Hepatic stellate cell (primary cell): Measurements from ENCODE around the gene AKR1E2.
"Not testable (repeated sequence)": the region's sequence is repeated elsewhere in the genome, so short reads cannot be mapped to it uniquely, and the experiment has no call there.

Experiments used
- DNase-seq: peaks from one replicate; pipeline ENCODE4 v3.0.0; 2011; ENCODE audit warnings: low spot score

The AKR1E2 gene

DNA sequence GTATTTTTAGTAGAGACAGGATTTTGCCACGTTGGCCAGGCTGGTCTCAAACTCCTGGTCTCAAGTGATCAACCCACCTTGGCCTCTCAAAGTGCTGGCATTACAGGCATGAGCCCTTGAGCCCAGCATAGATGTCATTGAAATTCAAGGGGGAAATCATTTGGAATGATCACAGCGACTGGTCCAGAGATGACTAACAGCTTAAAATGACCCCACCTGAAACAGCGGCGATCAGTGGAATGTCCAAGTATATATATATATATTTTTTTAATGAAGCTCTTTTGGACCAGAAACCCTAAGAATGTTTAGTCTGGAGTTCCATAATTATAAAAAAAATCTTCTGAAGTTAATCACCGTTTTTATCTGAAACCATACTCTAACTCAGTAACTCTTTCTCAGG is 12.5 kb upstream of the AKR1E2 start:
- DNase-seq: no peak

DNA sequence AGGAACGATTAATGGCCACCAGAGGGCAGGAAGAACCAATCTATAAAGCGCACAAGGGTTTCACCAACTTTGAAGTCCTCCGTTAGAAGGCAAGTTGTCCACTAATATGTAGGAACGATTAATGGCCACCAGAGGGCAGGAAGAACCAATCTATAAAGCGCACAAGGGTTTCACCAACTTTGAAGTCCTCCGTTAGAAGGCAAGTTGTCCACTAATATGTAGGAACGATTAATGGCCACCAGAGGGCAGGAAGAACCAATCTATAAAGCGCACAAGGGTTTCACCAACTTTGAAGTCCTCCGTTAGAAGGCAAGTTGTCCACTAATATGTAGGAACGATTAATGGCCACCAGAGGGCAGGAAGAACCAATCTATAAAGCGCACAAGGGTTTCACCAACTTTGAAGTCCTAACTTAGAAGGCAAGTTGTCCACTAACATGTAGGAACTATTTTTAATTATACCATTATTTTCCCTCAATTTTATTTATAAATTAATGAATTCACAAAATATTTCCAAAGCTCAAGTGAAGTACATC is 10.3 kb upstream of the AKR1E2 start:
- not testable (repeated sequence) for DNase-seq

DNA sequence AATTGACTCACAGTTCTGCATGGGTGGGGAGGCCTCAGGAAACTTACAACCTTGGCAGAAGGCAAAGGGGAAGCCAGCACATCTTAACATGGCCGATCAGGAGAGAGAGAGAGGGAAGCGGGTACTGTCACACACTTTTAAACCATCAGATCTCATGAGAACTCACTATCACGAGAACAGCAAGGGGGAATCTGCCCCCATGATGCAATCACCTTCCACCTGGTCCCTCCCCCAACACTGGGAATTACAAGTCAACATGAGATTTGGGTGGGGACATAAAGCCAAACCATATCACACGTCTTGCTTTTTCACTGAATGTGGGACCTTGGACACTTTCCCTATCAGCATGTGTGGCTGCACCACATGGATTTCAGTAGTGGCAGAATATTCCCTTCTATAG is 9.0 kb upstream of the AKR1E2 start:
- DNase-seq: no peak

DNA sequence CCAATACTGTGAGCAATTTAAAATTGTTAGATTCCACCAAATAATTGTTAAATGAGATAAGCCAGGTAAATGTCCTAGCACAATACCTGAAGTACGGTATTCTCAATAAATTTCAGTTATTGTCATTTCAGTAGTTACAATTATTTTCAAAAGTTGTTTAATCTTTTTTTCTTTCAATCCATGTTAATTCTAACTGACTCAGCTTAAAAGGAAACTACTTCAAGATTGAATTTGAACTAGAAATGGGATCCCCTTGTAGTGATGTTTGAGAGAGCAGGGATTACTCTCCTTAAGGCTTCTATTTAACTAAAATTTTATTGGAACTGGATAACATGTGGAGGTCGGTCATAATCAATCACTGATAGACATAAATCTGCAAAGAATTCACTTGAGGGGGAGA is 6.9 kb upstream of the AKR1E2 start:
- no peak for DNase-seq

DNA sequence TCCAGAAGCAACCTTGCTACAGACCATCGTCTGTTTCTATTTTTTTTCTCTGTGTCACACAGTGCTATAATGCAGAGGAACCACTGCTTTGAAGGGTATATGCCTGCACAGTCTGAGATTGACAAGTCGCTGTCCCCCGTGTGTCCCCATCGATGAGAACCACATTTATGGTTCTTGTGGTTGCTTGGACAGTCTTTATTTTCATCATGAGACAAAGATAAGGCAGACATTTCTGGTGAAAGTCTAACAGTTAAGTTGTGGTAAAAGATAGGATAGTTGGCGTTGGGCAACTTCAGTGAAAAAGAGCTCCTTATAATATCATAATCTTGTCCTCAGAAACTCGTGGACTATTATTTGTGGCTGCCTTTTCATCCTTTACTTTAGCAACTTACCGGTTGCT is 6.3 kb upstream of the AKR1E2 start:
- DNase-seq: no peak

- no peak for DNase-seq
These were observed 5.1 kb upstream of the AKR1E2 start for GRCh38 chr10:4820804-4821401.

- DNase-seq: no peak
These were observed 3.8 kb upstream of the AKR1E2 start for GRCh38 chr10:4822208-4822607.

GRCh38 chr10:4824791-4825310 is 1.2 kb upstream of the AKR1E2 start:
- no peak for DNase-seq

DNA sequence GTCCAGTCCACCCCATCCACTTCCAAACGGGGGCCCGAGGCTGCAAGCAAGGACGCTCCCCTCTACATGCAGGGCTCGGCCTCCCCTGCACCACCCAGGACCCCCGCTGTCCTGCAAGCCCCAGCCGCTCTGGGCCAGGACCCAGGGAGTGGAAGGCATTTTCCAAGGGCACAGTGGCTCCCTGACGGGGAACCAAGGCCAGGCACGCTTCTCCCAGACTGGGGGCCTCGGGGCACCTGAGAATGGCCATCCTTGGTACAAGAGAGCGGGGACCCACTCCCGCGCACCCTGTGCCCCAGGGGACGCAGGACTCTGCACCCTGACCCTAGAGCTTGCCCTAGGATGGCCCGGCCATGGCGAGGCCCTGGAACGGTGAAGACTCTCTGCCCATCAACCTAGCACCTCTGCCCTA is 545 bp upstream of the AKR1E2 start:
- DNase-seq: no peak

DNA sequence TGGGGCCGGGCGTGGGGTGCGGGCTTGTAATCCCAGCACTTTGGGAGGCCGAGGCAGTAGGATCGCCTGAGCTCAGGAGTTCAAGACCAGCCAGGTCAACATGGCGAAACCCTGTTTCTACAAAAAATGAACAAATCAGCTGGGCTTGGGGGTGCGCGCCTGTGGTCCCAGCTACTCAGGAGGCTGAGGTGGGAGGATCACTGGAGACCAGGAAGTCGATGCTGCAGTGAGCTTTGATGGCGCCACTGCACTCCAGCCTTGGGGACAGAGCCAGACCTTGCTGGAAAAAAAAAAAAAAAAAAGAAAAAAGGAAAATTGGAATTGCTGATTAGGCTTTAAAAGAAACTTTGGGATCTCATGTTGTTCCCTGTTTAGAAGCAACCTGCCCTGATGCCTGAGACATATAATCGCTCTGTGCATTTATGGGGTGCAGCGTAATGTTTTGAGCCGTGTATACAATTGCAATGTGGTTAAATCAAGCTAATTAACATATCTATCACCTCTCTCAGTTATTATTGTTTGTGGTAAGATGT is 851 bp downstream of the AKR1E2 start:
- no peak for DNase-seq

- no peak for DNase-seq
These were observed 2.0 kb downstream of the AKR1E2 start for GRCh38 chr10:4828005-4828404.

- DNase-seq: no peak
These were observed 4.5 kb downstream of the AKR1E2 start for GRCh38 chr10:4830551-4830950.

DNA sequence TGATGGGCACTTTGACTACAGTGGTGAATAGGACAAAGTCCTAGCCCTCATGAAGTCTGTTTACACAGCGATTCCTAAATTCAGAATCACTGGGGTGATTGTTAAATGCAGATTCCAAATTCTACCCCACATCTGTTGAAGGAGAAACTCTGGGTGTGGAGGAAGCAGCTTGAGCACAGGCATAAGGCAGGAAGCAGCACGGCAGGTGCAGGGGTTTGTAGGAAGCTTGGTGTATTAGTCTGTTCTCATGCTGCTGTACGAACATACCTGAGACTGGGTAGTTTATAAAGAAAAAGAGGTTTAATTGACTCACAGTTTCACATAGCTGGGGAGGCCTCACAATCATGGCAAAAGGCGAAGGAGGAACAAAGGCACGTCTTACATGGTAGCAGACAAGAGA is 5.1 kb downstream of the AKR1E2 start:
- no peak for DNase-seq

DNA sequence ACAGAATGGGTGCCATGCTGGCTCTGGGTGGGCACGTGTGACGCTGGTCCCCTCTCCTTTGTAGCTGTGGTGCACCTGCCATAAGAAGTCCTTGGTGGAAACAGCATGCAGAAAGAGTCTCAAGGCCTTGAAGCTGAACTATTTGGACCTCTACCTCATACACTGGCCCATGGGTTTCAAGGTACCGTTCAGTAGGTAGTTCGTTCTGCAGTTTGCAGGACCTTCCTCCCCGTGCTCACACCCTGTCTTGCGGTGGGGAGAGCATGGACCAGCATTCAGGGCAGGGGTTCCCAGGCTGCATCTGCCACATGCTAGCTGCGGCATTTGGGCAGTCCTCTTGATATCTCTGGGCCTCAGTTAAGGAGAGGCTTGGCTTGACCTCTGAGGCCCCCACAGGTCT is 7.3 kb downstream of the AKR1E2 start:
- DNase-seq: no peak

DNA sequence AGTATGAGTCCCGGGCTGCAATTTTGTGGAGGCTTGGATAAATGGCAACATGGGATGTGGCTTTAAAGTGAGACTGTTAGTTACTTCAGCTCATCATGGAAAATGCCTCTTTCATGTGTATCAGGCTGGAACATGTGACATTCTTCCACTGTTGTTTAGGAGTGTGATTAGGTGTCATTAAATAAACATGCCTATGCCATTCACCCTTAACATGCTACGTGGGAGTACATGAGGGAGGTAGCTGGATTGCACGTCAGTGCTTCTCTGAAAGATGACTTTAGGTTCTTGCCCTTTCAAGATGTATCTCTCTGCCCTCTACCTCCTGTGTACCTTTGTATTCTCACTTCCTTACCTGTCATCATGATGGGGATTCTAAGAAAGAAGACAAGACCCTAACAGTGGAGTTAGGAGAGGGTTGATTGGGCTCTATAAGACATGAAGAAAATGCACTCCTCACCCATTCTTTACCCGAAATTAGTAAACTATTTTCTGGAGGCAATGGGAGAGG is 8.9 kb downstream of the AKR1E2 start:
- DNase-seq: no peak

DNA sequence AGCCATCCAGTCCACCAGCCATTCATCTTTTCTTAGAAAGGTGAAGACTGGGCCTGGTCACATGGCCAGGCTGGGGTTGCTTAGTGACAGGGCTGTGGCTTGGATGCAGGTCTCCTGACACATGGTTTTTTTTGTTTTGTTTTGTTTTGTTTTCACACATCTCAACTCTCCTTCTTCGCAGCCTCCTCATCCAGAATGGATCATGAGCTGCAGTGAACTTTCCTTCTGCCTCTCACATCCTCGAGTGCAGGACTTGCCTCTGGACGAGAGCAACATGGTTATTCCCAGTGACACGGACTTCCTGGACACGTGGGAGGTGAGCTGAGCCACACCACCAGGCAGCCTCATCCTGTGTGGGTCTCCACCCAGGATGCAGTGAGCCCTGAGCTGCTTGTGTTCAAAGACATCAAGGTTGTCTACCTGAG is 9.5 kb downstream of the AKR1E2 start:
- DNase-seq: no peak

DNA sequence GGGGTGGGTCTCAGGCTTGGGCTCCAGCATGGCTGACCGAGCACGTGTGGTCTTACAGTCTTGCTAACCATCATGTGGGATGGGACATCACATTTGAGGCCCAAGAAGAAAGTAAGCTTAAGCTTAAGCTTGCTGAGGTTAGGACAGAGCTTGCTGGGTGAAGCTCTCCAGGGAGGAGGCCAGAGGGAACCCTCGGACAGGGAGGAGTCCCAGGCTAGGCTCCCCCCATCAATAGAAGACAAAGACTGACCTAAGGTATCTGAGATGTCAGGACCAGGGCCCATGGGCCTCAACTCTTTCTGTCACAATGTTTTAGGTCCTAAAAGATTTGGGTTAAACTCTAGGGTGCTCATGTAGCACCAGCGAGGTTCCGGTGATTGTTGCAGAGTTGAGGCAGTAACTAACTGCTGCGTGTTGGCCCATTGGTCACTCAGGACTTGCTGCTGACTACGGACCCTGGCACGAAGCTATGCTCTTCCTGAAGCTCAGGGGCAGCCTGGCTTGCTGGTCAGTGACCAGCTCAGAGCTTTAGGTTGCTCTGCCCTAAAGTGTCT is 10.5 kb downstream of the AKR1E2 start:
- DNase-seq: no peak

DNA sequence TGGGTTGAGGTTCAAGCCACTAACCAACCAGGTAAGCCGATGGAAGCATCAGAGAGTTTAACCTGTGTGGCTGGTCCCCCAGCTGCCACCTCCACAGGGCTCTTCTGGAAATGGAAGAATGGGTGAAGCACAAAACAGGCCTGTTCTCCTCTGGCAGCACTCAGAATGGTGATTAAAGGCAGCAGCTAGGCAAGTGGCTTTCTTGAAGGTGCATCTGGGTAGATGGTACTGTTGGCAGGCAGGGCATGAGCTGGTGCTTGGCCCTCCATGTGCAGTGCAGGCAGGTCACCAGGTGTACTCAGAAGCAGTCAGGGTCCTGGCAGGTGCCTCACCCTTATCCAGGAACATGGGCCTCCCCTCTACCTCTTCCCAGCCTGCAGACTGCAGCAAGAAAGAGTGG is 11.5 kb downstream of the AKR1E2 start:
- DNase-seq: no peak

- no peak for DNase-seq
These were observed 12.7 kb downstream of the AKR1E2 start for GRCh38 chr10:4838743-4839142.

DNA sequence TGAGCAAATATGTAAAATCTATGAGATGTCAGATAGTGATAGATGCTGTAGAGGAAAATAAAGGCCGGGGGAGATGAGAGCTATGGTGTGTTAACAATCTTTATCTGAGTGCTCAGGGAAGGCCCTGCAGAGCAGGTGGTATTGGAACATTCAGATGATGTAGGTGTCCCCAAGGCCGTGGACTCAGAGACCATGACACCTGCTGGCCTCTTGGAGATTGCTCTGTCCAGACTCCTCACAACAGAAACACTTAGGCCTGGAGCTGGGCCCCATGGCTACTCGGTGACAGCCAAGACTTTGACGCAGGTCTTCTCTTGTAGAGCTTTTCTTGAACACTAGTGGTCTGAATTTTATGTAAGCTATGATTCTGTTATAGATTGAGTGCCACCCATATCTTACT is 13.3 kb downstream of the AKR1E2 start:
- no peak for DNase-seq

GRCh38 chr10:4840151-4840550 is 14.1 kb downstream of the AKR1E2 start:
- no peak for DNase-seq

DNA sequence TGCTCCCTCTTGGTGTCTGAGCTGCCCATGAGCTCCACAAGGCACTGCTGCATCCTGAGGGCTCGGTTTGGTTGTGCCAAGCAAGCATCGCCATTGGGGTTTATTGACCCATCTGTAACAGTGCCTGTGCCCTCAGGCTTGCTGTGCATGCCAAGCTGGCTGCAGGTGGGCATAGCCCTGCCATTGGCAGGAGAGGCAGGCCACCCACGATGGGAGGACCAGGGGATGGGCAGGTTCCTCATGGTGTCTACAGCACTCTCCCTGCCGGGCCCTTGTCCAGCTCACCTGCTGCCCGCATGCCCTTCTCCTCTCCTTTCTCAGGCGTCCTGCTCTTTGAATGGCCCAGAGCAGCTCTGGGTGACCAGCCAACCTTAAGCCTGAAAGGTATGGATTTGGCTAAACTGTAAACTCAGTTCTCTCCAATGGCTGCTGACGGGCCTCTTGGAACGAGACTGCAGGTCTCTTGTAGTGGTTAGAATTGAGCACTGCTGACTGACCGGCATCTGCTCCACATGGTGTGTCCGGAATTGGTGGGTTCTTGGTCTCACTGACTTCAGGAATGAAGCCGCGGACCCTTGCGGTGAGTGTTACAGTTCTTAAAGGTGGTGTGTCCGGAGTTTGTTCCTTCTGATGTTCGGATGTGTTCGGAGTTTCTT is 17.6 kb downstream of the AKR1E2 start:
- no peak for DNase-seq

DNA sequence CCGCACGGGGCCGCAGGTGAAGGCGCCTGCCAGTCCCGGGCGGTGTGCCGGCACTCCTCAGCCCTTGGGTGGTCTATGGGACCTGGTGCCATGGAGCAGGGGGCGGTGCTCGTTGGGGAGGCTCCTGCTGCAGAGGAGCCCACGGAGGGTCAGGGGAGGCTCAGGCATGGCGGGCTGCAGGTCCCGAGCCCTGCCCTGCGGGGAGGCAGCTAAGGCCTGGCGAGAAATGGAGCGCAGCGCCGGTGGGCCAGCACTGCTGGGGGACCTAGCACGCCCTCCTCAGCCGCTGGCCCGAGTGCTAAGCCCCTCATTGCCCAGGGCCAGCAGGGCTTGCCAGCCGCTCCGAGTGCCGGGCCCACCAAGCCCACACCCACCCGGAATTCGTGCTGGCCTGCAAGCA is 18.9 kb downstream of the AKR1E2 start:
- DNase-seq: no peak
